Activated CD4-positive, alpha-beta memory T cell treated with anti-CD3 and anti-CD28 coated beads for 36 hours (primary cell): Measurements from ENCODE around the gene SUCNR1. TPM values are rescaled to one million over a fixed set of nuclear protein-coding genes. Genes with fewer than 3 reads are reported as not detected.
A peak's percentile ranks its signal among the peaks of the same experiment; 100 is the strongest.
"Not testable (repeated sequence)": the region's sequence is repeated elsewhere in the genome, so short reads cannot be mapped to it uniquely, and the experiment has no call there.

Source experiments
- CTCF ChIA-PET: fragments of 350-600 bp; sonication (Branson Sonifier 250); formaldehyde crosslinking; loops from one replicate; lab custom pipeline; 2021; ENCODE audit warnings: antibody characterized with exemption, inconsistent platforms; lab: Charles Lee
- POLR2A ChIA-PET: fragments of 350-600 bp; sonication (Branson Sonifier 250); formaldehyde crosslinking; loops from one replicate; lab custom pipeline; 2021; ENCODE audit warnings: antibody characterized with exemption; lab: Charles Lee
- DNase-seq: peaks from one replicate; pipeline ENCODE4 v3.0.0-alpha.2; 2020
- H3K27ac Mint-ChIP-seq: one replicate; pipeline ENCODE4 v1.8.0; 2021; ENCODE audit warnings: mixed read lengths
- H3K27me3 Mint-ChIP-seq: one replicate; pipeline ENCODE4 v1.8.0; 2021; ENCODE audit warnings: mixed read lengths
- H3K36me3 Mint-ChIP-seq: one replicate; pipeline ENCODE4 v1.8.0; 2021; ENCODE audit warnings: mixed read lengths
- H3K4me1 Mint-ChIP-seq: one replicate; pipeline ENCODE4 v1.8.0; 2021; ENCODE audit warnings: low read depth, mixed read lengths
- H3K4me3 Mint-ChIP-seq: one replicate; pipeline ENCODE4 v1.8.0; 2021; ENCODE audit warnings: mild to moderate bottlenecking, mixed read lengths
- H3K9me3 Mint-ChIP-seq: one replicate; pipeline ENCODE4 v1.8.0; 2021; ENCODE audit warnings: mixed read lengths
- intact Hi-C: fragments of 100-400 bp; cut with micrococcal nuclease; formaldehyde crosslinking; loops from one replicate; pipeline ENCODE4 v1.15.1; 2023
- total RNA-seq, 2 experiments: library from RNA; stranded (reverse); gene quantifications; one replicate each; pipeline ENCODE4 v1.2.3, GENCODE V29; 2021

Gene SUCNR1, protein sequence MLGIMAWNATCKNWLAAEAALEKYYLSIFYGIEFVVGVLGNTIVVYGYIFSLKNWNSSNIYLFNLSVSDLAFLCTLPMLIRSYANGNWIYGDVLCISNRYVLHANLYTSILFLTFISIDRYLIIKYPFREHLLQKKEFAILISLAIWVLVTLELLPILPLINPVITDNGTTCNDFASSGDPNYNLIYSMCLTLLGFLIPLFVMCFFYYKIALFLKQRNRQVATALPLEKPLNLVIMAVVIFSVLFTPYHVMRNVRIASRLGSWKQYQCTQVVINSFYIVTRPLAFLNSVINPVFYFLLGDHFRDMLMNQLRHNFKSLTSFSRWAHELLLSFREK
- not detected for total RNA-seq

DNA sequence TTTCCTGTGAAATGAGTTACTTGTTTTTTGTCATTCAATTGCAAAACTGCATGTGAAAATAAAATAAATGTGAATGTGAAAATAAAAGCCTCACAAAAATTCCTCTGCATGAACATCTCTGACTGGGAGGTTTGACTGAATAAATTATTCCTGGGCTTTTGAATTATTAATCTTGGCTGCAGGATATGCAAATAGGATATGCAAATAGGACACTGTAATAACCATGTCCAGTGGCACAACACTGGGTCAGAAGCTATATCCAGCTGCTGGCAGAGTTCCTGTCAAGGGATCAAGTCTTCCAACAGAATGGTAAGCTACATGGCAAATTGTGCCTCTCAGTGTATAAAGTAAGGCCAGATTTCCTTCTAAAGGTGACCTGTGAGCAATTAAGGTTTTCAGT is at the start of gene SUCNR1:
TSS of gene SUCNR1 (plus strand) at position 246 of the 400 bp plus-strand sequence. CDS start 6,250 bp downstream, outside the sequence.
- ChIA-PET CTCF (no interaction called here), POLR2A (no interaction called here)
- intact Hi-C loops, result no loop called here
- Mint-ChIP-seq H3K4me3 (no peak within 1 kb of the TSS), H3K27ac (no peak within 1 kb of the TSS), H3K9me3 (no peaks in the 10 kb centered on the region), H3K27me3 (no peaks in the 10 kb centered on the region), H3K4me1 (peaks cover 4% of the 10 kb centered on the region), H3K36me3 (no peaks in the 10 kb centered on the region)
- no peak for DNase-seq

- peaks cover 15% of the 10 kb centered on the region for H3K27me3 Mint-ChIP-seq
- no peaks in the 10 kb centered on the region for H3K4me1 Mint-ChIP-seq
- H3K27ac Mint-ChIP-seq, result no peak overlapping the region
- DNase-seq, result no peak
- H3K36me3 Mint-ChIP-seq, result no peaks in the 10 kb centered on the region
- no peaks in the 10 kb centered on the region for H3K9me3 Mint-ChIP-seq
- CTCF ChIA-PET, result interaction anchor here (0.7 to 1.1 kb wide), 2 partner anchors 11 kb away, joined by 3 to 4 read pairs; no protein-coding TSS in a partner anchor
- intact Hi-C loops, result no loop called here
- no peak overlapping the region for H3K4me3 Mint-ChIP-seq
- POLR2A ChIA-PET, result no interaction called here
Observed at GRCh38 chr3:151827816-151828215, 45.6 kb upstream of the SUCNR1 start.

- intact Hi-C loops, result loop anchor here (5.0 kb wide), 1 partner anchor 669 kb away; no protein-coding TSS in a partner anchor
- no peak overlapping the region for H3K27ac Mint-ChIP-seq
- no peaks in the 10 kb centered on the region for H3K9me3 Mint-ChIP-seq
- ChIA-PET POLR2A (no interaction called here), CTCF (interaction anchor here (1.2 to 4.3 kb wide), 4 partner anchors 368 to 608 kb away, joined by 3 to 29 read pairs (median 4); no protein-coding TSS in a partner anchor)
- H3K36me3 Mint-ChIP-seq, result no peaks in the 10 kb centered on the region
- H3K4me3 Mint-ChIP-seq, result no peak overlapping the region
- DNase-seq, result no peak
- H3K27me3 Mint-ChIP-seq, result peaks cover 8% of the 10 kb centered on the region
- peaks cover 3% of the 10 kb centered on the region for H3K4me1 Mint-ChIP-seq
Observed at GRCh38 chr3:151835751-151836525, 37.5 kb upstream of the SUCNR1 start.

DNA sequence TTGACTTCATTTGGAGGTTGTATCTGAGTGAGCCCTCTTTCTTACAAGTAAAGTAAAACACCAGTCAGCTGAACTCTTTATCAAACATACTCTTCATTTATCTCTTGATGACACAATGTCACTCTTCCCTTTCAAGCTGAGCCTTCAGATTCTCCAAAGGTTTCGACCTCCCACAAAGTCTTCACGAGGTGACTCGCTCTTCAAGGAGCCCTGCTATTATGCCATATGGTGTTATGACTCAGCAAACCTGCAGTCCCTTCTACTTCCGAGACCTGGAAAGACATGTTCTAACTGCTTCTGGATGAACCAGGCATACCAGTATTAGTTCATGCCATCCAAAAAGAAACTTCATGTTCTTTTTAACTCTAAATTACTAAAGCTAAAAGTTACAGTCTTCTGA is 36.4 kb upstream of the SUCNR1 start:
- H3K36me3 Mint-ChIP-seq, result no peaks in the 10 kb centered on the region
- H3K4me3 Mint-ChIP-seq, result no peak overlapping the region
- peaks cover 8% of the 10 kb centered on the region for H3K27me3 Mint-ChIP-seq
- H3K9me3 Mint-ChIP-seq, result no peaks in the 10 kb centered on the region
- H3K4me1 Mint-ChIP-seq, result peaks cover 3% of the 10 kb centered on the region
- ChIA-PET POLR2A (no interaction called here), CTCF (interaction anchor here (1.2 to 4.3 kb wide), 5 partner anchors 369 to 674 kb away, joined by 3 to 40 read pairs (median 4); no protein-coding TSS in a partner anchor)
- H3K27ac Mint-ChIP-seq, result no peak overlapping the region
- intact Hi-C loops, result loop anchor here (5.0 kb wide), 1 partner anchor 670 kb away; no protein-coding TSS in a partner anchor
- no peak for DNase-seq

- ChIA-PET CTCF (interaction anchor here (0.5 to 4.3 kb wide), 24 partner anchors 9 to 682 kb away, joined by 3 to 40 read pairs (median 4); no protein-coding TSS in a partner anchor), POLR2A (no interaction called here)
- H3K4me3 Mint-ChIP-seq, result no peak overlapping the region
- peak; percentile 30 for DNase-seq
- H3K4me1 Mint-ChIP-seq, result peaks cover 3% of the 10 kb centered on the region
- peaks cover 5% of the 10 kb centered on the region for H3K27me3 Mint-ChIP-seq
- H3K36me3 Mint-ChIP-seq, result no peaks in the 10 kb centered on the region
- intact Hi-C loops, result loop anchor here (1.0 to 5.0 kb wide), 5 partner anchors 370 to 671 kb away; no protein-coding TSS in a partner anchor
- no peak overlapping the region for H3K27ac Mint-ChIP-seq
- H3K9me3 Mint-ChIP-seq, result no peaks in the 10 kb centered on the region
Observed at GRCh38 chr3:151838574-151839312, 34.7 kb upstream of the SUCNR1 start.

DNA sequence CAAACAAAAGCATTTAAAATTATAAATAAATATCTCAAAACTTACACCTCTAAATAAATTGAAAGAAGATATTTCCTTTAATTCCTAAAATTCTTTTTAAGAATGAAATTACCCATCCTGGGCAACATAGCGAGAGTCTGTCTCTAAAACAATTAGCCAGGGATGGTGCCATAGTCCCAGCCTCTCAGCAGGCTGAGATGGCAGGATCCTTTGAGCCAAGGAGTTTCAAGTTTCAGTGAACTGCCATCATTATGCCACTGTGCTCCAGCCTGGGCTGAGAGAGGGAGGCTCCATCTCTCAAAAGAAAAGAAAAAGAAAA is 34.2 kb upstream of the SUCNR1 start:
- intact Hi-C loops, result loop anchor here (1.0 to 5.0 kb wide), 5 partner anchors 371 to 672 kb away; no protein-coding TSS in a partner anchor

GRCh38 chr3:151841801-151842200 is 31.6 kb upstream of the SUCNR1 start:
- no peak overlapping the region for H3K27ac Mint-ChIP-seq
- no peaks in the 10 kb centered on the region for H3K36me3 Mint-ChIP-seq
- no peaks in the 10 kb centered on the region for H3K9me3 Mint-ChIP-seq
- CTCF ChIA-PET, result interaction anchor here (1.2 kb wide), 1 partner anchor 374 kb away, joined by 4 read pairs; no protein-coding TSS in a partner anchor
- H3K4me1 Mint-ChIP-seq, result peaks cover 3% of the 10 kb centered on the region
- intact Hi-C loops, result no loop called here
- H3K27me3 Mint-ChIP-seq, result peaks cover 3% of the 10 kb centered on the region
- H3K4me3 Mint-ChIP-seq, result no peak overlapping the region
- DNase-seq, result no peak
- POLR2A ChIA-PET, result no interaction called here

More for the DNA sequence above, 34.2 kb upstream of the SUCNR1 start:
- ChIA-PET CTCF (interaction anchor here (0.5 to 4.3 kb wide), 23 partner anchors 9 to 683 kb away, joined by 3 to 40 read pairs (median 3); no protein-coding TSS in a partner anchor), POLR2A (no interaction called here)
- H3K27ac Mint-ChIP-seq, result no peak overlapping the region
- H3K27me3 Mint-ChIP-seq, result peaks cover 4% of the 10 kb centered on the region
- H3K9me3 Mint-ChIP-seq, result no peaks in the 10 kb centered on the region
- DNase-seq, result no peak
- peaks cover 3% of the 10 kb centered on the region for H3K4me1 Mint-ChIP-seq
- H3K4me3 Mint-ChIP-seq, result no peak overlapping the region
- no peaks in the 10 kb centered on the region for H3K36me3 Mint-ChIP-seq

- ChIA-PET CTCF (interaction anchor here (0.6 kb wide), 1 partner anchor 291 kb away, joined by 3 read pairs; no protein-coding TSS in a partner anchor), POLR2A (no interaction called here)
- no peak overlapping the region for H3K27ac Mint-ChIP-seq
Observed at GRCh38 chr3:151843275-151843674, 30.2 kb upstream of the SUCNR1 start.

GRCh38 chr3:151845306-151845905 is 28.0 kb upstream of the SUCNR1 start:
- ChIA-PET CTCF (no interaction called here), POLR2A (no interaction called here)
- H3K4me3 Mint-ChIP-seq, result no peak overlapping the region
- H3K36me3 Mint-ChIP-seq, result peaks cover 2% of the 10 kb centered on the region
- no peak for DNase-seq
- H3K27me3 Mint-ChIP-seq, result peaks cover 2% of the 10 kb centered on the region
- no peaks in the 10 kb centered on the region for H3K4me1 Mint-ChIP-seq
- intact Hi-C loops, result no loop called here
- H3K27ac Mint-ChIP-seq, result no peak overlapping the region
- peaks cover 6% of the 10 kb centered on the region for H3K9me3 Mint-ChIP-seq

More at GRCh38 chr3:151843275-151843674, 30.2 kb upstream of the SUCNR1 start:
- Mint-ChIP-seq H3K4me1 (no peaks in the 10 kb centered on the region), H3K9me3 (no peaks in the 10 kb centered on the region), H3K4me3 (no peak overlapping the region), H3K36me3 (no peaks in the 10 kb centered on the region), H3K27me3 (peaks cover 2% of the 10 kb centered on the region)
- intact Hi-C loops, result no loop called here
- DNase-seq, result no peak

DNA sequence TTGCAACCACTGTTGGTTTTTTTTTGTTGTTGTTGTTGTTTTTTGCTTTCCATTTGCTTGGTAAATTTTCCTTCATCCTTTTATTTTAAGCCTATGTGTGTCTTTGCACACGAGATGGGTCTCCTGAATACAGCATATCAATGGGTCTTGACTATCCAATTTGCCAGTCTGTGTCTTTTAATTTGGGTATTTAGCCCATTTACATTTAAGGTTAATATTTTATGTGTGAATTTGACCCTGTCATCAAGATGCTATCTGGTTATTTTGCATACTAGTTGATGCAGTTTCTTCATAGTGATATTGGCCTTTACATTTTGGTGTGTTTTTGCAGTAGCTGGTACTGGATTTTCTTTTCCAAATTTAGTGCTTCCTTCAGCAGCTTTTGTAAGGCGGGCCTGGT is 23.4 kb upstream of the SUCNR1 start:
- H3K36me3 Mint-ChIP-seq, CTCF ChIA-PET, POLR2A ChIA-PET, H3K4me1 Mint-ChIP-seq, intact Hi-C loops, H3K4me3 Mint-ChIP-seq, DNase-seq, H3K27ac Mint-ChIP-seq, H3K27me3 Mint-ChIP-seq: not testable (repeated sequence)
- peaks cover 12% of the 10 kb centered on the region for H3K9me3 Mint-ChIP-seq

- Mint-ChIP-seq H3K27ac (no peak overlapping the region), H3K36me3 (peaks cover 8% of the 10 kb centered on the region), H3K4me3 (no peak overlapping the region), H3K27me3 (peaks cover 9% of the 10 kb centered on the region), H3K9me3 (peaks cover 12% of the 10 kb centered on the region), H3K4me1 (no peaks in the 10 kb centered on the region)
- no peak for DNase-seq
- CTCF ChIA-PET, result no interaction called here
- intact Hi-C loops, result no loop called here
- POLR2A ChIA-PET, result no interaction called here
Observed at GRCh38 chr3:151852074-151852811, 21.2 kb upstream of the SUCNR1 start.
